ENCODE measurements around the gene HEXD.
"Not testable (repeated sequence)": the region's sequence is repeated elsewhere in the genome, so short reads cannot be mapped to it uniquely, and the experiment has no call there.

The HEXD gene

GRCh38 chr17:82442643-82443464, 24.7 kb downstream of the HEXD start:
- FAIRE-seq, result no peak

GRCh38 chr17:82443465-82444283, 25.5 kb downstream of the HEXD start:
- no peak for FAIRE-seq

GRCh38 chr17:82444284-82444893, 26.2 kb downstream of the HEXD start:
- no peak for FAIRE-seq

DNA sequence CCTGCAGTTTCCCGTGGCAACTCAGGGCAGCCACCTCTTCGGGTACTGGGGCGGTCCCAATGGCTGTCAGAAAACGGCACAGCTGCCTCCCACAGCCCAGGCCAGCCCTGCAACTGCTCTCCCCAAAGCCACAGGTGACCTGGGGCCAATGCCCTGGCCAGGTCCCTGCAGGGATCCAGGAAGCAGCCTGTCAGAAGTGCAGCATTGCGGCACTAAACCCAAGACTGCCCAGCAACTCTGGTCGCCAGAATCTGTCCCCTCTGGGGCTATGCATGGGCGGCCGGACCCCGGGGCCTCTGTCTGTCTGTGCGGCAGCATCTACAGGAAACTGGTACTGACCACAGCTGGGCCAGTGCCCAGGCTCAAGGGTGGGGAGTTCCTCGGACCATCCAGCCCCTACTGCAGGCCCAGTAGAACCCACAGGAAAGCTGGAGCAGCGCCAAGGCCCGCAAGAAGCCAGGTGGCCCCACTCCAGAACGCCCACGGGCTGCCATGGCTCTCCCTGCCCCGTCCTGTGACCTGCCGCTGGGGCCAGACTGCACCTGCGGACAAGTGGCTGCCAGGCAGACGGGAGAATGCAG, 26.9 kb downstream of the HEXD start:
- FAIRE-seq, result no peak

GRCh38 chr17:82445542-82445941, 27.4 kb downstream of the HEXD start:
- FAIRE-seq, result no peak

- no peak for FAIRE-seq
These were observed 28.0 kb downstream of the HEXD start for GRCh38 chr17:82446124-82446523.

GRCh38 chr17:82446649-82447048, 28.5 kb downstream of the HEXD start:
- no peak for FAIRE-seq

GRCh38 chr17:82447876-82448275, 29.7 kb downstream of the HEXD start:
- FAIRE-seq, result no peak

DNA sequence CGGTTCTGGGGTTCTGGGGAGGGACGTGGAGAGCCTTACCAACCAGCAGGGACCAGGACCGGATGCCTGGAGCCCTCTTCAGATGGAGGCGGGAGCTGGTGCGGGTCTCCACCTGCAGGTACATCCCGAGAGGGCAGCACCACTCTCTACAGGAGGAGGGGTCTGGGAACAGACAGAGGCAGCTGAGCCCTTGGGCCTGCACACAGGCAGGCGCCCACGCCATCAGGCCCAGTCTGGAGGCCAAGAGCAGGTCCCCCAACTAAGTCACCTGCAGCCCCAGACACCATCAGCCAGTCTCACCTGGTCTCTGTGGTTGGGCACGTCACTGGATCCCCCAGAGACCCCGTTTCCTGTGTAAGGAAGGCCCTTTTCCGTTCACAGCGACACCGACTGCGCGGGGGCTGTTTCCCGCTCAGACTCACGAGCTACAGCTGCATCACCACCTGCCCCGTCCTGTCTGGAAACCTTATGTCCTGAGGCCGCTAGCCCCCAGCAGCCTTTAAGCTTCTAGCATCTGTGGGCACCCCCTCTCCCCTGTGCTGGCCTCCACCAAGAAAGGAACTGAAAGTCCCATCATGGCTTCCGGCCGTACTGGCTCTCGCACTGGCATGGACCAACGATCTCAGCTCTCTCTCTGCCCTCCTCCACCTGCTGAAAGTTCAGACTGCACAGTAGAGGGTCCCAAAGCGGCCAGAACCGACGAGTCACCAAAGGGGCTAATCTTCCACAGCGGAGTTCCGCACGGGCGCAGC, 31.2 kb downstream of the HEXD start:
- FAIRE-seq, result no peak

GRCh38 chr17:82449883-82450356, 31.8 kb downstream of the HEXD start:
- FAIRE-seq, result no peak

DNA sequence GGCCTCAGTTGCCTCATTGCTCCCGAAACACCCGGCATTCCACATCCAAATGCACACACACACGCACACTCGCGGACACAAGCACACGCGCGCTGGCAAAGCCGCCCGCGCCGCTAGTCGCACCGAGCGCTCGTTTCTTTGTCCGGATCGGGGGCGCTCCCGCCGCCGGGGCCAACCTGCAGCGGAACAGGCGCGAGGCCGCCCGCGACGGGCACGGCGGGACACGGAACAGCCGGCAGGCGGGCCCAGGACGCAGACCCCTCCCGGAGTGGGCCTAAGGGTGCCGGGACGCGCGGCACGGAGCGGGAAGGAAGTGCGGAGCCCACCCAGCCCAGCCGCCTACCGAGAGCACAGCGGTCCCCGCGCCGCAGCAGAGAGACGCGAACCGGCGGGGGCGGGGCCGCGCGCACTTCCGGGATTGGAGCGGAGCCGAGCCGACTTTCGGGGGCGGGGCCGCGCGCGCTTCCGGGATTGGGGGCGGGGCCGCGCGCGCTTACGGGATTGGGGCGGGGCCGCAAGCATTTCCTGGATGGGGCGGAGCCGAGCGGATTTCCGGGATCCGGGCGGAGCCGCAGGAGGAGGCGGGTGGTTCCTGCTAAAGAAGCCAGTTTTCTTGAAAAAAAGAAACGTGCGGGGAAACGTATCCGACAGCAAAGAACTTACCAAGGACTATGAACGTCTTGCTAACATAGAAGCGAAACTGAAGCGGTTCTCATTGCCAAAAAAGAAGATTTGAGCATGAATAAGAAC, 32.4 kb downstream of the HEXD start, which contains the start of gene CYBC1:
Gene CYBC1, minus strand, starts transcription at position 396 of the 750 bp plus-strand sequence. CDS start 1,498 bp downstream, outside the sequence.
- no peak for FAIRE-seq

DNA sequence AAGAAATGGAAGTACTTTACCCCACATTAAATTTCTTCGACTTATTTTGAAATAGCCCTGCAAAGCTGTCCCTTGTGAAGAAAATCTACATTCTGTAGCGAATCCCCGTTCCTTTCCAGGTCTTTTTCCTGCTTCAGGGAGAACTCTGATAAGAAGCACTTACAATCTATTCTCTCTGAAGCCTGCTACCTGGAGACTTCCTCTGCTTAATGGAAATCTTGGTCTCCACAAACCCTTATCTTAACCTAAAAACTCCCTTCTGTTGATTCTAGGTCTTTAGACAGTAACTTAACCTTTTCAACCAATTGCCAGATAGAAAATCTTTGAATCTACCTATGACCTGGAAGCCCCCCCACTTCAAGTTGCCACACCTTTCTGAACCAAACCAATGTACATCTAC, 34.0 kb downstream of the HEXD start:
- FAIRE-seq, result no peak

DNA sequence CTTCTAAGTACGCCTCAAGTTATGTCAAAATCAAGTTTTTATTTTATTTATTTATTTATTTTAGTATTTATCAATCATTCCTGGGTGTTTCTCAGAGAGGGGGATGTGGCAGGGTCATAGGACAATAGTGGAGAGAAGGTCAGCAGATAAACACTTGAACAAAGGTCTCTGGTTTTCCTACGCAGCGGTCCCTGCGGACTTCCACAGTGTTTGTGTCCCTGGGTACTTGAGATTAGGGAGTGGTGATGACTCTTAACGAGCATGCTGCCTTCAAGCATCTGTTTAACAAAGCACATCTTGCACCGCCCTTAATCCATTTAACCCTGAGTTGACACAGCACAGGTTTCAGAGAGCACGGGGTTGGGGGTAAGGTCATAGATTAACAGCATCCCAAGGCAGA, 35.0 kb downstream of the HEXD start:
- not testable (repeated sequence) for FAIRE-seq

- FAIRE-seq, result not testable (repeated sequence)
These were observed 35.6 kb downstream of the HEXD start for GRCh38 chr17:82453706-82454105.

DNA sequence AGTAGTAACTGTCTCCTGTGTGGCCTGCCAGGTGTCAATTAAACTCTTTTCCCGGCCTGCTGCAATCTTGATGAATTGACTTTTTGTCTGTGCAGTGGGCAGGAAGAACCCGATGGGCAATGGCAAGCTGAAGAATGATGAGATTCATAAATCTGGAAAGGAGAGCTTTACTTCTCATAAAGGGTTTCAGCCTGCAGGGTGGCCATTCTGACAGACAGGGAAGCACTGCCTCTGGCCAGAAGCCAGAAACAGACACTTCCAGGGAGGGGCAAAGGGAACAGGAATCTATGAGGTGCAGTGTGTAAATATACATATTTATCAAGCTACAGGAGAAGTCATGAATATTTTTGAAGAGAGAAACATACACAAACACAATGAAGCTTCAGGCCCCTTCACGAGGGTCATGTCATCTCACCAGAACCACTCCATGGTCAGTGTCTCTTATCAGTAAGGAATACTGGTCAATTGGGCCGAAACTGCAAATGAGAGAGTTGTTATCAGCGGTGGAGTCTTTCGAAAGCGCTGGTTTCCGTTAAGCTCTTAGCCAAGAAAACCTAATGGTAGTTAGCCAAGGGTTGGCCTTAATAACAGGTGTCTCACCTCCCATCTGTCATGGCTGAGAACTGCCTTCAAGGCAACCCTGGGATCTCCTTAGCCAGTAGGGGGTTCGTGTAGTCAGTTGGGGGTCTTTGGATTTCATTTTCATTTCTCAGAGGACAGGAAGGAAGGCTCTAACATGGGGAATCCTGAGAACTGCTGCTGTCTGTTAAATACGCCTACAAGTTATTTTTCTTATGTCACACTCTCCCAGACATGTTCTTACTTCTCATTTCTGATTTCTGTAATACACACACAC, 39.2 kb downstream of the HEXD start:
- FAIRE-seq, result no peak

- peak; percentile 60 for FAIRE-seq
These were observed 39.7 kb downstream of the HEXD start for GRCh38 chr17:82457929-82458178.

DNA sequence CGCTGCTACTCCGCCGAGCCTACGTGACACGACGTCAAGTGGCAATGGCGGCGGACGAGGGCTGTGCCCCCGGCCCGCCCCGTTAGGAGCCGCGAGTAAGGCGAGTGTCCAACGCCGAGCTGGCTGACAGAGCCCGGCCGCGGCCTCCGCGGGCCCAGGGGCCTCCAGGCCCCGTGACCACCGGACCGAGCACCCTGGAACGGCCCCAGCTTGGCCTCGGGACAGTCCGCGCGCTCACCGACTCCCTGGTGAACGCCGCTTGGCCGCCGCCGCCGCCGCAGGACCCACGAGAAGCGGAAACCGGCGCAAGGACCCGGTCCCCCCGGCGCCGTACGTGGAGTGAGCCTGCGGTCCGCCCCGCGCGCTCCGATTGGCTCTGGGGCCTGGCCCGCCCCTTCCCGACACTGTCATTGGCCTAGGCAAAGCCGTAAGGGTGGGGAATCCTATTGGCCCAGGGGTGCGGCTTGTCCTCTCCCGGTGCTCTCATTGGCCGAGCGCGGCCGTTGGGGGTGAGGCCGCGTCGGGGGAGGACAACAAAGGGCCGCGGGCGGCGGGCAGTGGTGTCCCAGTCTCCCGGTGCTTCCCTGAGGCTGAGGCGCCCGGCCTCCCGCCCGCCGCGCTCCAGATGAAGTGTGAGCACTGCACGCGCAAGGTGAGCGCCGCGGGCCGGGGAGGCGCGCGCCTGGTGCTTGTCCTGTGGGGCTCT, 40.2 kb downstream of the HEXD start, which contains the start of gene NARF:
Gene NARF, plus strand, starts transcription at position 563 of the 706 bp plus-strand sequence. Its CDS starts 63 bp downstream, at position 626.
- no peak for FAIRE-seq

DNA sequence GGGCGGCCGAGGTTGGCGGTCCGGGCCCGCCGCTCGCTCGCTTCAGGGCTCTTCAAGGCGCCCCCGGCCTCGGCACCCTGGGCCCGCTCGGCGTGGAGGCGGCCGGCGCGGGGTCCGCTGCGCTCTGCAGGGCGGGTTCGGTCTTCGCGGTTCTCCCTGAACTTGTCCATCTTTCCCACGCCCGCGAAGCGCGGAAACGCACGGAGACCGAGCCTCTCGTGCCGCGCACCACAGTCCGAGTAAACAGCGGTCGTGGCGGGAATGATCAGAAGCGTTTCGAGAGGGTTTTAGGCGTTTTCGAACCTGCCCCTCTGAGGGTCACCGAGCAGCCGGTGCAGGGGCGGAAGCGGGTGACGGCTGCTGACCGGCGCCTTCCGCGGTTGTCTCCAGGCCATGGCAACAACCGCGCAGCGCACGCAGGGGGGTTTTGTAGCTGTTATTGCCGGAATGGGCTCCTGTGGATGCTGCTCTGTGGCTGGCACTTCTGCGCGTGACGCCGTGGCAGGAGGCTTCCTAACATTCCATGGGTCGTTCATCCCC, 40.8 kb downstream of the HEXD start:
- no peak for FAIRE-seq

- not testable (repeated sequence) for FAIRE-seq
These were observed 41.8 kb downstream of the HEXD start for GRCh38 chr17:82459936-82460335.

Data from islet of Langerhans (tissue), 1 donor.